ENCODE data around the gene SYNPO2.

- no peak for TF ChIP-seq PML (IDR thresholded peaks at IDR 0.05; ENCODE audit: low read length)
- no peak for TF ChIP-seq HCFC1 (IDR thresholded peaks at IDR 0.05; ENCODE audit: low read length)
- TF ChIP-seq POLR2AphosphoS5 (IDR thresholded peaks at IDR 0.05; ENCODE audit: low read length) = no peak
- TF ChIP-seq ATF3 (IDR thresholded peaks at IDR 0.05; ENCODE audit: borderline replicate concordance, extremely low read depth, low read depth, low read length) = no peak
- TF ChIP-seq RELA (IDR thresholded peaks at IDR 0.05; ENCODE audit: borderline replicate concordance, partially characterized antibody) = no peak
These were observed at the start of gene SYNPO2 for GRCh38 chr4:118888666-118889311.

Measured in GM12878 (cell line).